ENCODE measurements around the gene GAS7. TPM values are rescaled to one million over a fixed set of nuclear protein-coding genes. Genes with fewer than 3 reads are reported as not detected.

GAS7 gene
- polyA plus RNA-seq, 1 donor (not counting 4 experiments of a cell fraction or from before 2014, with no cell fraction given): 0.10 TPM

GRCh38 chr17:10067446-10068143 lies 130.8 kb downstream of the GAS7 start:
- no peaks in the 10 kb centered on the region for H3K9me1 ChIP-seq (ENCODE audit: control insufficient read depth, extremely low read depth, insufficient read depth, low read length)
- no peaks in the 10 kb centered on the region for H4K20me1 ChIP-seq (ENCODE audit: control insufficient read depth, extremely low read depth, insufficient read depth, low read length)
- H3K9me3 ChIP-seq (ENCODE audit: control insufficient read depth, low read depth, low read length): no peaks in the 10 kb centered on the region
- dilution Hi-C loops (cut with MboI; ENCODE audit: extremely low pct_ligation_motif_present, low sequenced_read_pairs): no loop called here
- H3K4me3 ChIP-seq (ENCODE audit: control insufficient read depth in 2 of 3, extremely low read depth in 1 of 3, insufficient read depth in 2 of 3, low read depth in 1 of 3, low read length in 3 of 3): no peak overlapping the region
- FAIRE-seq: no peak
- TF ChIP-seq CTCF (optimal IDR thresholded peaks at IDR 0.05 in 1 of 3, IDR thresholded peaks at IDR 0.05 in 1 of 3, conservative IDR thresholded peaks at IDR 0.05 in 1 of 3; ENCODE audit: extremely low read depth in 1 of 3, insufficient read depth in 2 of 3, low read length in 3 of 3): no peak
- no peak for TF ChIP-seq EZH2 (IDR thresholded peaks at IDR 0.05; ENCODE audit: low read length)
- H3K4me2 ChIP-seq (ENCODE audit: control insufficient read depth, extremely low read depth, insufficient read depth, low read depth, low read length): no peak overlapping the region
- no peaks in the 10 kb centered on the region for H3K79me2 ChIP-seq (ENCODE audit: control insufficient read depth, insufficient read depth, low read length)
- no peak overlapping the region for H3K27ac ChIP-seq (ENCODE audit: control insufficient read depth, insufficient read depth, low read length)
- no peak overlapping the region for H2AFZ ChIP-seq (ENCODE audit: control insufficient read depth, low read length)
- DNase-seq (ENCODE audit: low read depth, low spot score): no peak
- H3K36me3 ChIP-seq (ENCODE audit: control insufficient read depth in 2 of 2, extremely low read depth in 1 of 2, insufficient read depth in 2 of 2, low read length in 2 of 2): no peaks in the 10 kb centered on the region
- H3K4me1 ChIP-seq (ENCODE audit: control insufficient read depth, extremely low read depth, insufficient read depth, low read length): no peaks in the 10 kb centered on the region
- H3K9ac ChIP-seq (ENCODE audit: control insufficient read depth, extremely low read depth, insufficient read depth, low read length): no peak overlapping the region
- no peaks in the 10 kb centered on the region for H3K27me3 ChIP-seq (ENCODE audit: control insufficient read depth, extremely low read depth, insufficient read depth, low read length)

GRCh38 chr17:10064536-10064935 lies 133.9 kb downstream of the GAS7 start:
- no peak overlapping the region for H3K9ac ChIP-seq (ENCODE audit: control insufficient read depth, extremely low read depth, insufficient read depth, low read length)
- H3K4me3 ChIP-seq (ENCODE audit: control insufficient read depth in 2 of 3, extremely low read depth in 1 of 3, insufficient read depth in 2 of 3, low read depth in 1 of 3, low read length in 3 of 3): no peak overlapping the region
- no peaks in the 10 kb centered on the region for H3K79me2 ChIP-seq (ENCODE audit: control insufficient read depth, insufficient read depth, low read length)
- no peak for DNase-seq (ENCODE audit: low read depth, low spot score)
- no peak for TF ChIP-seq EZH2 (IDR thresholded peaks at IDR 0.05; ENCODE audit: low read length)
- no peak for TF ChIP-seq CTCF (optimal IDR thresholded peaks at IDR 0.05 in 1 of 3, IDR thresholded peaks at IDR 0.05 in 1 of 3, conservative IDR thresholded peaks at IDR 0.05 in 1 of 3; ENCODE audit: extremely low read depth in 1 of 3, insufficient read depth in 2 of 3, low read length in 3 of 3)
- no peak overlapping the region for H2AFZ ChIP-seq (ENCODE audit: control insufficient read depth, low read length)
- no peak for FAIRE-seq
- no peaks in the 10 kb centered on the region for H3K9me1 ChIP-seq (ENCODE audit: control insufficient read depth, extremely low read depth, insufficient read depth, low read length)
- no peaks in the 10 kb centered on the region for H3K4me1 ChIP-seq (ENCODE audit: control insufficient read depth, extremely low read depth, insufficient read depth, low read length)
- H3K9me3 ChIP-seq (ENCODE audit: control insufficient read depth, low read depth, low read length): no peaks in the 10 kb centered on the region
- H3K27me3 ChIP-seq (ENCODE audit: control insufficient read depth, extremely low read depth, insufficient read depth, low read length): peaks cover 4% of the 10 kb centered on the region
- H3K27ac ChIP-seq (ENCODE audit: control insufficient read depth, insufficient read depth, low read length): no peak overlapping the region
- H4K20me1 ChIP-seq (ENCODE audit: control insufficient read depth, extremely low read depth, insufficient read depth, low read length): no peaks in the 10 kb centered on the region
- no peaks in the 10 kb centered on the region for H3K36me3 ChIP-seq (ENCODE audit: control insufficient read depth in 2 of 2, extremely low read depth in 1 of 2, insufficient read depth in 2 of 2, low read length in 2 of 2)
- dilution Hi-C loops (cut with MboI; ENCODE audit: extremely low pct_ligation_motif_present, low sequenced_read_pairs): no loop called here
- H3K4me2 ChIP-seq (ENCODE audit: control insufficient read depth, extremely low read depth, insufficient read depth, low read depth, low read length): no peak overlapping the region

Data from keratinocyte (primary cell).